HG03457 (cell line): Measurements from ENCODE around the gene SIRT6.
A peak's percentile ranks its signal among the peaks of the same experiment; 100 is the strongest.
"Not testable (repeated sequence)": the region's sequence is repeated elsewhere in the genome, so short reads cannot be mapped to it uniquely, and the experiment has no call there.

Experiments
- ATAC-seq: cut with Tn5 transposase; IDR thresholded peaks from one replicate; pipeline ENCODE4 v1.9.1; 2021; ENCODE audit warnings: moderate number of reproducible peaks; ENCODE audit not compliant: unreplicated experiment

SIRT6 gene

GRCh38 chr19:4182084-4182810 is at the start of gene SIRT6, which contains the start of gene ANKRD24:
SIRT6 (minus strand) TSS chr19:4182563; CDS start chr19:4182539, 24 bp downstream.
ANKRD24 (plus strand) TSS chr19:4182689; CDS start chr19:4186426, 3,737 bp downstream.
- peak; percentile 57 for ATAC-seq

GRCh38 chr19:4232139-4232538 is 49.8 kb upstream of the SIRT6 start:
- not testable (repeated sequence) for ATAC-seq

GRCh38 chr19:4231521-4231920 is 49.2 kb upstream of the SIRT6 start:
- ATAC-seq: not testable (repeated sequence)

GRCh38 chr19:4230237-4230636 is 47.9 kb upstream of the SIRT6 start:
- not testable (repeated sequence) for ATAC-seq

- ATAC-seq: no peak
These were observed 47.0 kb upstream of the SIRT6 start, which contains the start of gene EBI3 for GRCh38 chr19:4229179-4229931. EBI3 (plus strand) TSS chr19:4229523; CDS start chr19:4229551, 28 bp downstream.

- ATAC-seq: no peak
These were observed 46.4 kb upstream of the SIRT6 start for GRCh38 chr19:4228765-4229178.

- ATAC-seq: no peak
These were observed 45.4 kb upstream of the SIRT6 start for GRCh38 chr19:4227771-4228170.

GRCh38 chr19:4225885-4226284 is 43.5 kb upstream of the SIRT6 start:
- ATAC-seq: no peak

GRCh38 chr19:4224470-4224869 is 42.1 kb upstream of the SIRT6 start:
- no peak for ATAC-seq

GRCh38 chr19:4220188-4220587 is 37.8 kb upstream of the SIRT6 start:
- ATAC-seq: no peak

- ATAC-seq: not testable (repeated sequence)
These were observed 36.2 kb upstream of the SIRT6 start for GRCh38 chr19:4218523-4218922.

GRCh38 chr19:4217429-4218264 is 35.3 kb upstream of the SIRT6 start:
- ATAC-seq: no peak

GRCh38 chr19:4216846-4217245 is 34.5 kb upstream of the SIRT6 start:
- ATAC-seq: no peak

- ATAC-seq: no peak
These were observed 33.4 kb upstream of the SIRT6 start for GRCh38 chr19:4215807-4216206.

- ATAC-seq: no peak
These were observed 30.8 kb upstream of the SIRT6 start for GRCh38 chr19:4213116-4213515.

GRCh38 chr19:4210166-4210731 is 27.9 kb upstream of the SIRT6 start:
- no peak for ATAC-seq

- no peak for ATAC-seq
These were observed 26.2 kb upstream of the SIRT6 start for GRCh38 chr19:4208385-4209094.

- no peak for ATAC-seq
These were observed 24.6 kb upstream of the SIRT6 start for GRCh38 chr19:4206818-4207484.

- no peak for ATAC-seq
These were observed 19.4 kb upstream of the SIRT6 start for GRCh38 chr19:4201798-4202197.
